ENCODE results near the gene RANBP3L. TPM values are rescaled to one million over a fixed set of nuclear protein-coding genes. Genes with fewer than 3 reads are reported as not detected.

Gene RANBP3L
- total and polyA plus RNA-seq, 10 of the 15 experiments (the other 5 are each of a cell fraction or from before 2014, with no cell fraction given) = 0.02 to 0.29 (median 0.06) TPM; not detected in 4

GRCh38 chr5:36241631-36242533, 59.8 kb downstream of the RANBP3L start, which contains the start of gene NADK2 (continued):
- no peak for TF ChIP-seq ZNF592 (IDR thresholded peaks at IDR 0.05)
- TF ChIP-seq CBX3 (IDR thresholded peaks at IDR 0.05; ENCODE audit: borderline replicate concordance, low read depth) = no peak
- no peak for TF ChIP-seq ASH2L (IDR thresholded peaks at IDR 0.05; ENCODE audit: borderline replicate concordance, low read depth)
- no peak for TF ChIP-seq IRF3 (IDR thresholded peaks at IDR 0.05)
- no peak for TF ChIP-seq JUNB (IDR thresholded peaks at IDR 0.05)
- no peak for TF ChIP-seq TARDBP (IDR thresholded peaks at IDR 0.05; ENCODE audit: borderline replicate concordance)
- no peak for TF ChIP-seq PRDM15 (CRISPR knock-in tag; IDR thresholded peaks at IDR 0.05)
- TF ChIP-seq NFIC (IDR thresholded peaks at IDR 0.05; ENCODE audit: low read depth, low read length) = no peak
- TF ChIP-seq NFYB (IDR thresholded peaks at IDR 0.05; ENCODE audit: insufficient read depth, low read depth, low read length) = peak; percentile 90
- no peak for TF ChIP-seq TCF7 (IDR thresholded peaks at IDR 0.05; ENCODE audit: borderline replicate concordance)
- no peak for TF ChIP-seq HDAC6 (IDR thresholded peaks at IDR 0.05; ENCODE audit: unreplicated experiment)
- TF ChIP-seq ELK1 (IDR thresholded peaks at IDR 0.05; ENCODE audit: low read depth, low read length) = no peak
- no peak for TF ChIP-seq TBL1XR1 (IDR thresholded peaks at IDR 0.05; ENCODE audit: low read depth, low read length)
- peak; percentile 81 for TF ChIP-seq MEF2B (IDR thresholded peaks at IDR 0.05; ENCODE audit: partially characterized antibody, poor library complexity, severe bottlenecking)
- TF ChIP-seq SIX5 (IDR thresholded peaks at IDR 0.05; ENCODE audit: low read depth, low read length, severe bottlenecking) = no peak
- no peak for TF ChIP-seq MYB (IDR thresholded peaks at IDR 0.05; ENCODE audit: borderline replicate concordance, low read depth, low read length)
- peak; percentile 81 for TF ChIP-seq IKZF1 (conservative IDR thresholded peaks at IDR 0.05)
- TF ChIP-seq CHD2 (IDR thresholded peaks at IDR 0.05; ENCODE audit: borderline replicate concordance, low read depth, low read length) = 0 out of 2 replicates have a peak, but pooled peaks have one; percentile 21
- TF ChIP-seq STAT3 (IDR thresholded peaks at IDR 0.05; ENCODE audit: low read depth, low read length) = no peak
- TF ChIP-seq NFXL1 (IDR thresholded peaks at IDR 0.05; ENCODE audit: borderline replicate concordance) = no peak
